Effector memory CD4-positive, alpha-beta T cell (primary cell): ENCODE measurements around the gene PTPRU.
"Not testable (repeated sequence)": the region's sequence is repeated elsewhere in the genome, so short reads cannot be mapped to it uniquely, and the experiment has no call there.

Experiments
- DNase-seq, 3 donors: peaks; one replicate each; pipeline ENCODE4 v3.0.0-alpha.2; 2020
- H3K27ac ChIP-seq: 2 replicates; pipeline ENCODE4 v1.7.0; 2013; ENCODE audit warnings: mild to moderate bottlenecking, low read length, moderate library complexity; ENCODE audit not compliant: insufficient read depth, poor library complexity, severe bottlenecking
- H3K27me3 ChIP-seq: replicated peaks from 2 replicates; pipeline ENCODE4 v1.7.0; 2013; ENCODE audit warnings: mild to moderate bottlenecking, low read length; ENCODE audit not compliant: insufficient read depth, control insufficient read depth, poor library complexity, severe bottlenecking
- H3K36me3 ChIP-seq: 2 replicates; pipeline ENCODE4 v1.7.0; 2013; ENCODE audit warnings: mild to moderate bottlenecking, low read length, moderate library complexity; ENCODE audit not compliant: control insufficient read depth, insufficient read depth
- H3K4me1 ChIP-seq: 2 replicates; pipeline ENCODE4 v1.7.0; 2013; ENCODE audit warnings: low read length, mild to moderate bottlenecking; ENCODE audit not compliant: control insufficient read depth, insufficient read depth, poor library complexity, severe bottlenecking
- H3K4me3 ChIP-seq: 2 replicates; pipeline ENCODE4 v1.7.0; 2013; ENCODE audit warnings: low read length, low read depth, mild to moderate bottlenecking; ENCODE audit not compliant: insufficient read depth, poor library complexity, severe bottlenecking
- H3K9me3 ChIP-seq: 2 replicates; pipeline ENCODE4 v1.7.0; 2013; ENCODE audit warnings: mild to moderate bottlenecking, low read length, moderate library complexity; ENCODE audit not compliant: control insufficient read depth

PTPRU gene

GRCh38 chr1:29311352-29312030 is 75.2 kb downstream of the PTPRU start:
- Histone ChIP-seq H3K36me3 (no peaks in the 10 kb centered on the region), H3K9me3 (no peaks in the 10 kb centered on the region), H3K27me3 (no peaks in the 10 kb centered on the region), H3K27ac (no peak overlapping the region), H3K4me1 (no peaks in the 10 kb centered on the region), H3K4me3 (no peak overlapping the region)
- no peak for DNase-seq

- Histone ChIP-seq H3K4me1 (no peaks in the 10 kb centered on the region), H3K4me3 (no peak overlapping the region), H3K27ac (no peak overlapping the region), H3K9me3 (no peaks in the 10 kb centered on the region), H3K27me3 (no peaks in the 10 kb centered on the region), H3K36me3 (no peaks in the 10 kb centered on the region)
- DNase-seq: no peak
Observed at GRCh38 chr1:29312469-29313461, 76.4 kb downstream of the PTPRU start.

GRCh38 chr1:29314685-29315084 is 78.4 kb downstream of the PTPRU start:
- not testable (repeated sequence) for H3K4me1 ChIP-seq, H3K36me3 ChIP-seq

GRCh38 chr1:29315262-29315661 is 78.9 kb downstream of the PTPRU start:
- Histone ChIP-seq H3K27me3 (no peaks in the 10 kb centered on the region), H3K36me3 (no peaks in the 10 kb centered on the region), H3K4me1 (no peaks in the 10 kb centered on the region), H3K9me3 (no peaks in the 10 kb centered on the region), H3K27ac (no peak overlapping the region), H3K4me3 (no peak overlapping the region)
- DNase-seq: no peak

More at GRCh38 chr1:29314685-29315084, 78.4 kb downstream of the PTPRU start:
- DNase-seq, H3K4me3 ChIP-seq, H3K9me3 ChIP-seq, H3K27ac ChIP-seq, H3K27me3 ChIP-seq: not testable (repeated sequence)

GRCh38 chr1:29315876-29316275 is 79.6 kb downstream of the PTPRU start:
- Histone ChIP-seq H3K27ac (no peak overlapping the region), H3K36me3 (no peaks in the 10 kb centered on the region), H3K9me3 (no peaks in the 10 kb centered on the region), H3K27me3 (no peaks in the 10 kb centered on the region), H3K4me3 (no peak overlapping the region), H3K4me1 (no peaks in the 10 kb centered on the region)
- DNase-seq: no peak

GRCh38 chr1:29317063-29317915 is 81.0 kb downstream of the PTPRU start:
- Histone ChIP-seq H3K4me1 (no peaks in the 10 kb centered on the region), H3K27me3 (no peaks in the 10 kb centered on the region), H3K4me3 (no peak overlapping the region), H3K9me3 (no peaks in the 10 kb centered on the region), H3K36me3 (no peaks in the 10 kb centered on the region), H3K27ac (no peak overlapping the region)
- no peak for DNase-seq

GRCh38 chr1:29317916-29318530 is 81.7 kb downstream of the PTPRU start:
- H3K27me3 ChIP-seq: no peaks in the 10 kb centered on the region
- H3K4me3 ChIP-seq: no peak overlapping the region
- no peaks in the 10 kb centered on the region for H3K36me3 ChIP-seq
- no peaks in the 10 kb centered on the region for H3K4me1 ChIP-seq
- H3K9me3 ChIP-seq: no peaks in the 10 kb centered on the region
- DNase-seq: no peak
- H3K27ac ChIP-seq: no peak overlapping the region

GRCh38 chr1:29318724-29319123 is 82.4 kb downstream of the PTPRU start:
- Histone ChIP-seq H3K27ac (no peak overlapping the region), H3K9me3 (no peaks in the 10 kb centered on the region), H3K36me3 (no peaks in the 10 kb centered on the region), H3K4me1 (no peaks in the 10 kb centered on the region), H3K27me3 (no peaks in the 10 kb centered on the region), H3K4me3 (no peak overlapping the region)
- DNase-seq: no peak

GRCh38 chr1:29319300-29320110 is 83.2 kb downstream of the PTPRU start:
- H3K27ac ChIP-seq: no peak overlapping the region
- H3K27me3 ChIP-seq: no peaks in the 10 kb centered on the region
- no peaks in the 10 kb centered on the region for H3K36me3 ChIP-seq
- H3K4me3 ChIP-seq: no peak overlapping the region
- H3K4me1 ChIP-seq: no peaks in the 10 kb centered on the region
- DNase-seq: no peak
- no peaks in the 10 kb centered on the region for H3K9me3 ChIP-seq
